Stimulated activated CD4-positive, alpha-beta T cell treated with anti-CD3 and anti-CD28 coated beads, Interleukin-1b, Interleukin-23, amount 100 ng/mL, for 4 hours (primary cell): ENCODE data around the gene AOAH.
"Not testable (repeated sequence)": the region's sequence is repeated elsewhere in the genome, so short reads cannot be mapped to it uniquely, and the experiment has no call there.

Experiments
- DNase-seq, 2 donors: peaks; one replicate each; pipeline ENCODE4 v3.0.0-alpha.2; 2020; ENCODE audit warnings: low read depth in 2 of 2

Gene AOAH

DNA sequence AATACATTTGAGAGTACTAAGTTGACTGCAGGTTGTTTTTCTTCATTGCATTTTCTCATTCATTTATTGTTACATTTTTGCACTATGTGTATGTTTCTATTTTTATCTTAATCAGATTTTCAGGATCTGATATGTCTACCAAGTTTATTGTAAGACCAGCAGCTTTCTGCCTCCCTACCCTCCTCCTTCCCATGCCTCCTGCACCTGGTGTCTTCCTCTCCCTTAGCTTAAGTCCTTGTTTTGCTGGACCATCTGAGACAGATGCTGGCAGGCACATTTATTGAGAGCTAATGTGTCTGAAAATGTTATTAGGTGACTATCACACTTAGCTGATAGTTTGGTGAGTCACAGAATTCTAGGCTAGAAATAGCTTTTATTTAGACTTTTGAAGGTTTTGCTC, 255.1 kb downstream of the AOAH start:
- no peak for DNase-seq

DNA sequence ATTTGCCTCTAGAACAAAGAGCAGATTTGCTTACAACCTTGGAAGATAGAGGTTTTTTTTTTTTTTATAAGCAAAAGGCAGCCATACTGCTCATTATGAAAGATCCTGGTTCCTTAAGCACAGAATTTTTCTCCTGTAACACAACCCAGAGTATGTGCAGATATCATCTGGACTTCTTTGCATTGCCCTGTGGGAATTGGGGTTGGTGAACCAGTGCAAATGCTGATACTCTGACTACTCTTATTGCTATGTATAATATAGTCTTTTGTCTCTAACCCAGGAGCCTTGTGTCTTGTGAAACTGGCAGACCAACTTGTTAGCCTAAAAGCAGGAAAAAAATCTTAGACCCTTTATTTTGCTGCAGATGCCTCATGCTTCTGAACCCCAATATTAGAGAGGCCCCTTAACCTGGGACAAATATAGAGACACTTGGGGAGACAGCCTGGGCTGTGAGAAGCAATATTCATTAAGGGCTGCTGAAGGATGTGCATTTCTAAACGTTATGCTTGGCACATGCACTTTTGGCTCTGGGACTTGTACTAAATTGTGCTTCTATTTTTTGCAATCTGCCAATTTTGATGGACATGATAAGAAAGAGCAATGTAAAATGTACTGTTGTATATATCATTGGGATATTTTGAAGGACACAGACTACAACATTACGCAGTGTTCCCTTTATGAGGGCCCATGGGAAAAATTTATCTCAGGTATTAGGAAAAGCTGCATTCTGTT, 255.8 kb downstream of the AOAH start:
- DNase-seq = no peak

DNA sequence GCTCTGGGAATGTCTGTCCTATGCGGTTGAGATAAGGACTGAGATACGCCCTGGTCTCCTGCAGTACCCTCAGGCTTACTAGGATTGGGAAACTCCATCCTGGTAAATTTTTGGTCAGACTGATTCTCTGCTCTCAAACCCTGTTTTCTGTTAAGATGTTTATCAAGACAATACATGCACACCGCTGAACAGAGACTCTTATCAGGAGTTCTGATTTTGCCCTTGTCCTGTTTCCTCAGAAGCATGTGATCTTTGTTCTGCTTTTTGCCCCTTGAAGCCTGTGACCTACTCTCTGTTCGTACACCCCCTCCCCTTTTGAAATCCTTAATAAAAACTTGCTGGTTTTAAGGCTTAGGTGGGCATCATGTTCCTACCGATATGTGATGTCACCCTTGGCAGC, 258.3 kb downstream of the AOAH start:
- DNase-seq = not testable (repeated sequence)

DNA sequence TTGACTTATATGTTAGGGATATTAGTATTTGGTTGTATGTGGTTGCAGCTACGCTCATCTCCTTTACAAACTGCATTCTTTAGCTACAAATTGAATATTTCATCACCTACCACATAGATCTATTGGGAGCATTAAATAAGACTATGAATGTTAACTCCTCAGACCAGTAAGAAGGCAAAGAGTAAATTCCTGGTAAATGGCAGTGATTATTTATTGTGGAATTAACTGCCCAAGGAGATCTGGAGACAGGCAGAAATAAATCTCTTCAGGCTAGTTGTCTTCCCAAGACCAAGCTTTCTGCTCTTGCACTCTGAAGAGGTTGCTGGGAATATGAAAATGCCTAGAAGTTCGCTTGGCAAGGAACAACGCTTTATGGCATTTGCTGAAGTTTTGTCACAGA, 260.0 kb downstream of the AOAH start:
- DNase-seq = no peak
